ENCODE results near the gene AP4M1.

Gene AP4M1

DNA sequence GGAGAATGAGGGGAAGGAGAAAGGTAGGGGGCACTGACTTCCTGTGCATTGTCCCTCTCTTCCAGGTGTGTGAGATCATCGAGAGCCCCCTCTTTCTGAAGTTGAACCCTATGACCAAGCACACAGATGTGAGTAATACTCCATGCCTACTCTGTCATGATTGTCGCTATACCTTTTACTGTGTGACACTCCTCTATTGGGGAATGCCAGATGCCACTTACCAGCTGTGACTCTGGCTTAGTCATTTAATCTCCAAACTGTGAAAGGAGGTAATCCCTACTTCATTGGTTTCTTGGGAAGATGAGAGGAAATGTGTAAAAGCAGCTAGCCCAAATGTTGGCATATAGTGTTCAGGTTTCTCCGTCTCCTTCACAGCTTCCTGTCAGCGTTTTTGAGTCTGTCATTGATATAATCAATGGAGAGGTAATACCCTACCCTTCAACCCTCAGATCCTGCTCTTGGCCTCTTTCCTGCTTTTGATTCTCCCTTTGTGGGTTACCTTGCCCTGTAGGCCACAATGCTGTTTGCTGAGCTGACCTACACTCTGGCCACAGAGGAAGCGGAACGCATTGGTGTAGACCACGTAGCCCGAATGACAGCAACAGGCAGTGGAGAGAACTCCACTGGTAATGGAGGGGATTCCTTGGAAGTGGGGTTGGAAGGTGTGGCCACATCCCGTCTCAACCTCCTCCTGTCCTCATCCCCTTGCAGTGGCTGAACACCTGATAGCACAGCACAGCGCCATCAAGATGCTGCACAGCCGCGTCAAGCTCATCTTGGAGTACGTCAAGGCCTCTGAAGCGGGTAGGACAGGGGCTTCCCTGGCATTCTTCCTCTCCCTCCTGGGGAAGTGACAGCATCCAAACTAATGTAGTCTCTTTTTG lies 10.7 kb upstream of the AP4M1 start:
- H3K36me3 ChIP-seq (ENCODE audit: insufficient read depth, low read length), result peaks cover 56% of the 10 kb centered on the region
- H3K9ac ChIP-seq (ENCODE audit: low read length), result no peak overlapping the region

DNA sequence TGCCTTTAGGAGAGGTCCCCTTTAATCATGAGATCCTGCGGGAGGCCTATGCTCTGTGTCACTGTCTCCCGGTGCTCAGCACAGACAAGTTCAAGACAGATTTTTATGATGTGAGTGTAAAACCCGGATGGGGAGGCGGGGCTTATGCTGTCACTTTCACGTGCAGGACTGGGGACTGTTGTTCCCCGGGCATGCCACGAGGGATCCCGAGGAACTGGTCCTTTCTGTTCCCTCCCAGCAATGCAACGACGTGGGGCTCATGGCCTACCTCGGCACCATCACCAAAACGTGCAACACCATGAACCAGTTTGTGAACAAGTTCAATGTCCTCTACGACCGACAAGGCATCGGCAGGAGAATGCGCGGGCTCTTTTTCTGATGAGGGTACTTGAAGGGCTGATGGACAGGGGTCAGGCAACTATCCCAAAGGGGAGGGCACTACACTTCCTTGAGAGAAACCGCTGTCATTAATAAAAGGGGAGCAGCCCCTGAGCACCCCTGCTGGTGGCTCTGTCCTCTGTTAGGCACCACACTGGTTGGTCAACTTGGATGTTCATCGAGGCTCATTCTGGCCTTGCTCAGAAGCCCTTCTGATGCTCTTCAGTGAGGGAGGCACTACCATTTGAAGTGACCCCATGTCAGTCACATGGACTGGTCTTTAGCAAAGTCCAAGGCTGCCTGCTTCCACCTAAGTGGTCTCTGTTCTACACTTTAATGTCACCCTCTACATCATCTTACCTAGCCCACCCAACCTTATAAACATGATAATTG lies 9.8 kb upstream of the AP4M1 start:
- H3K4me1 ChIP-seq (ENCODE audit: insufficient read depth, low read length, severe bottlenecking), result peaks cover 22% of the 10 kb centered on the region
- H2AFZ ChIP-seq (ENCODE audit: low read length), result no peak overlapping the region
- H4K20me1 ChIP-seq (ENCODE audit: insufficient read depth, low read length), result no peaks in the 10 kb centered on the region
- H3K79me2 ChIP-seq (ENCODE audit: insufficient read depth, low read length), result no peaks in the 10 kb centered on the region
- no peaks in the 10 kb centered on the region for H3K9me3 ChIP-seq (ENCODE audit: low read length)
- H3K27ac ChIP-seq (ENCODE audit: low read depth, low read length, poor library complexity, severe bottlenecking), result peak overlapping the region; percentile 40
- H3K27me3 ChIP-seq (ENCODE audit: insufficient read depth, low read length), result no peaks in the 10 kb centered on the region
- H3K9me2 ChIP-seq (ENCODE audit: low read depth, low read length), result no peaks in the 10 kb centered on the region
- peaks cover 65% of the 10 kb centered on the region for H3K36me3 ChIP-seq (ENCODE audit: insufficient read depth, low read length)
- H3F3A ChIP-seq (ENCODE audit: insufficient read depth, low read length), result peaks cover 28% of the 10 kb centered on the region
- TF ChIP-seq, protein P1, sequence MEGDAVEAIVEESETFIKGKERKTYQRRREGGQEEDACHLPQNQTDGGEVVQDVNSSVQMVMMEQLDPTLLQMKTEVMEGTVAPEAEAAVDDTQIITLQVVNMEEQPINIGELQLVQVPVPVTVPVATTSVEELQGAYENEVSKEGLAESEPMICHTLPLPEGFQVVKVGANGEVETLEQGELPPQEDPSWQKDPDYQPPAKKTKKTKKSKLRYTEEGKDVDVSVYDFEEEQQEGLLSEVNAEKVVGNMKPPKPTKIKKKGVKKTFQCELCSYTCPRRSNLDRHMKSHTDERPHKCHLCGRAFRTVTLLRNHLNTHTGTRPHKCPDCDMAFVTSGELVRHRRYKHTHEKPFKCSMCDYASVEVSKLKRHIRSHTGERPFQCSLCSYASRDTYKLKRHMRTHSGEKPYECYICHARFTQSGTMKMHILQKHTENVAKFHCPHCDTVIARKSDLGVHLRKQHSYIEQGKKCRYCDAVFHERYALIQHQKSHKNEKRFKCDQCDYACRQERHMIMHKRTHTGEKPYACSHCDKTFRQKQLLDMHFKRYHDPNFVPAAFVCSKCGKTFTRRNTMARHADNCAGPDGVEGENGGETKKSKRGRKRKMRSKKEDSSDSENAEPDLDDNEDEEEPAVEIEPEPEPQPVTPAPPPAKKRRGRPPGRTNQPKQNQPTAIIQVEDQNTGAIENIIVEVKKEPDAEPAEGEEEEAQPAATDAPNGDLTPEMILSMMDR (IDR thresholded peaks at IDR 0.05; ENCODE audit: low read length), result peak; percentile 27; the same call in 1 of the 2 replicates
- TF ChIP-seq EZH2 (IDR thresholded peaks at IDR 0.05; ENCODE audit: borderline replicate concordance, low read length), result no peak
- H3K4me3 ChIP-seq (ENCODE audit: low read depth, low read length, poor library complexity, severe bottlenecking), result no peak overlapping the region
- H3K9ac ChIP-seq (ENCODE audit: low read length), result no peak overlapping the region
- no peak overlapping the region for H3K4me2 ChIP-seq (ENCODE audit: low read length)

More for the DNA sequence above, 10.7 kb upstream of the AP4M1 start:
- Histone ChIP-seq H3K4me1 (ENCODE audit: insufficient read depth, low read length, severe bottlenecking) (peaks cover 22% of the 10 kb centered on the region), H3K79me2 (ENCODE audit: insufficient read depth, low read length) (no peaks in the 10 kb centered on the region), H3K27ac (ENCODE audit: low read depth, low read length, poor library complexity, severe bottlenecking) (peak overlapping the region; percentile 40), H4K20me1 (ENCODE audit: insufficient read depth, low read length) (no peaks in the 10 kb centered on the region), H2AFZ (ENCODE audit: low read length) (no peak overlapping the region), H3K9me3 (ENCODE audit: low read length) (no peaks in the 10 kb centered on the region), H3K27me3 (ENCODE audit: insufficient read depth, low read length) (no peaks in the 10 kb centered on the region), H3K9me2 (ENCODE audit: low read depth, low read length) (no peaks in the 10 kb centered on the region), H3K4me2 (ENCODE audit: low read length) (peak overlapping the region; percentile 0; the same call in 1 of the 2 replicates), H3F3A (ENCODE audit: insufficient read depth, low read length) (peaks cover 28% of the 10 kb centered on the region), H3K4me3 (ENCODE audit: low read depth, low read length, poor library complexity, severe bottlenecking) (no peak overlapping the region)
- no peak for TF ChIP-seq EZH2 (IDR thresholded peaks at IDR 0.05; ENCODE audit: borderline replicate concordance, low read length)
- TF ChIP-seq, protein P1 (IDR thresholded peaks at IDR 0.05; ENCODE audit: low read length), result no peak

DNA sequence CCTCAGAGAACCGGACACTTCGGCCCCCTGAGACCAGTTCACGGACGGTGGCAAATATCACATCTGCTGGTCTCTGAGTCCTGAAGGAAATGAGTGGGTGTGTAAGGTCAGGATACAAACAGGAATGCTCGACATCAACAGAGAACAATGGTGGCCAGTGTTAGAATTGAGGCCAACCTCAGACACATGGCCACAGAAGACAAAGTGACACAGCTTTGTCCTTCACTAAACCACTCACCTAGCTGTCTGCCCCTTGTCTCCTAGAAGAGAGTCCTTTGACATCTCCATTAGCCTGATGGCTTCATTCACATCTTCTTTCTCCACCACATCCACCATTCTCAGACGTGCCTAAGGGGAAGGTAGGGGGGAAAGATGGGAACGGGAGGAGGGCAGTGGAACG lies 8.4 kb upstream of the AP4M1 start:
- Histone ChIP-seq H3K9me3 (ENCODE audit: low read length) (no peaks in the 10 kb centered on the region), H3K4me1 (ENCODE audit: insufficient read depth, low read length, severe bottlenecking) (peaks cover 20% of the 10 kb centered on the region), H3F3A (ENCODE audit: insufficient read depth, low read length) (peaks cover 28% of the 10 kb centered on the region)

More for the DNA sequence above, 8.4 kb upstream of the AP4M1 start:
- H3K9me2 ChIP-seq (ENCODE audit: low read depth, low read length), result no peaks in the 10 kb centered on the region
- TF ChIP-seq, protein P1 (IDR thresholded peaks at IDR 0.05; ENCODE audit: low read length), result no peak
- no peak for TF ChIP-seq EZH2 (IDR thresholded peaks at IDR 0.05; ENCODE audit: borderline replicate concordance, low read length)
- peaks cover 79% of the 10 kb centered on the region for H3K36me3 ChIP-seq (ENCODE audit: insufficient read depth, low read length)
- H3K27ac ChIP-seq (ENCODE audit: low read depth, low read length, poor library complexity, severe bottlenecking), result no peak overlapping the region
- H3K27me3 ChIP-seq (ENCODE audit: insufficient read depth, low read length), result no peaks in the 10 kb centered on the region
- H3K4me3 ChIP-seq (ENCODE audit: low read depth, low read length, poor library complexity, severe bottlenecking), result no peak overlapping the region
- H3K9ac ChIP-seq (ENCODE audit: low read length), result no peak overlapping the region
- H2AFZ ChIP-seq (ENCODE audit: low read length), result no peak overlapping the region
- no peaks in the 10 kb centered on the region for H4K20me1 ChIP-seq (ENCODE audit: insufficient read depth, low read length)
- H3K4me2 ChIP-seq (ENCODE audit: low read length), result no peak overlapping the region
- H3K79me2 ChIP-seq (ENCODE audit: insufficient read depth, low read length), result no peaks in the 10 kb centered on the region
